Activated T-helper 1 cell treated with anti-CD3 and anti-CD28 coated beads, Interleukin-2, amount 50 U/mL, for 16 hours (primary cell): Measurements from ENCODE around the gene IER5.
"Not testable (repeated sequence)": the region's sequence is repeated elsewhere in the genome, so short reads cannot be mapped to it uniquely, and the experiment has no call there.

Source experiments
- DNase-seq, 2 donors: peaks; one replicate each; pipeline ENCODE4 v3.0.0-alpha.2; 2020; ENCODE audit warnings: low read depth in 1 of 2, low spot score in 1 of 2

The IER5 gene

DNA sequence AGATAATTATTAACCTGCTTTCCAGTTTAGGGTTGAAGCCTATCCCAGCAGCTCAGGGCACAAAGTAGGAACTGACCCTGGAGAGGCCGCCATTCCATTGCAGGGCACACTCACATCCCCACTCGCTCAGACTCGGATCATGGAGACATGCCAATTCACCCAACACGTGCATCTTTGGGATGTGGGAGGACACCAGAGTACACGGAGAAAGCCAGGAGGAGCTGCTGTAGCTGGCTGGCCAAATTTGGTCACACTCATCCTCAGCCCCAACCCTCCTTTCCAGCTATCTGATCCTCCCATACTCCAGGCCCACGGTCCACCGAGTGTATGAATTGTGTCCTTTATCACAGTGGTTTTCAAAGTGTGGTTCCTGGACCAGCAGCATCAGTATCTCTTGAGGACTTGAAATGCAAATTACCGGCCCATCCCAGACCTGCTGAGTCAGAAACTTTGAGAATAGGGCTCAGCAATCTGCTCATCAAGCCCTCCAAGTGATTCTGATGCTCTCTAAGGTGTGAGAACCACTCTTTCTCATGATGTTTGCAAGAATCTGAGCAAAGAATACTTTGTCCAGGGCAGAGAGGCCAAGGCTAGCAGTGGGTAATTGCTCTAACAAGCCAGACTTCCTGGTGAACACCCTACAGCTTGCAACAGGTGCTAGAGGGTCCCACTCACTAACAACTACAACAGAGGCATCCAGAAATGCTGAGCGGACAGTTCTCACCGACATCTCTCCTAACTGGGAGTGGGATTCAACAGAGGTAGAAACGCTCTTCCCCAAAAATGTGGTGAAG is 26.3 kb downstream of the IER5 start:
- no peak for DNase-seq

DNA sequence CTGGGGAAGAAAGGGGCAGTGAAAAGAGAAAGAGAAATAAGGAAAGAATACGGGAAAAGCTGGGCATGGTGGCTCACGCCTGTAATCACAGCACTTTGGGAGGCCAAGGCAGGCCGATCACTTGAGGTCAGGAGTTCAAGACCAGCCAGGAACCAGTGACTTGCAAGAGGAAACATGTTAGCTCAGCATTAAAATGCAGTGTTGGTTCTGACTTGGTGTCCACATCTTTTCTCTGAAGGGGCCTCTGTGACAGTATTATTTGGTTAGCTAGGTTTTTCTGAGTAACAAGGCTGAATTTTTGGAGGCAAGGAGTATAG is 26.8 kb downstream of the IER5 start:
- no peak for DNase-seq

GRCh38 chr1:181115971-181116370 is 27.5 kb downstream of the IER5 start:
- DNase-seq = not testable (repeated sequence)

- no peak for DNase-seq
Observed at GRCh38 chr1:181116819-181117390, 28.4 kb downstream of the IER5 start.

- no peak for DNase-seq
Observed at GRCh38 chr1:181117648-181118449, 29.3 kb downstream of the IER5 start.

DNA sequence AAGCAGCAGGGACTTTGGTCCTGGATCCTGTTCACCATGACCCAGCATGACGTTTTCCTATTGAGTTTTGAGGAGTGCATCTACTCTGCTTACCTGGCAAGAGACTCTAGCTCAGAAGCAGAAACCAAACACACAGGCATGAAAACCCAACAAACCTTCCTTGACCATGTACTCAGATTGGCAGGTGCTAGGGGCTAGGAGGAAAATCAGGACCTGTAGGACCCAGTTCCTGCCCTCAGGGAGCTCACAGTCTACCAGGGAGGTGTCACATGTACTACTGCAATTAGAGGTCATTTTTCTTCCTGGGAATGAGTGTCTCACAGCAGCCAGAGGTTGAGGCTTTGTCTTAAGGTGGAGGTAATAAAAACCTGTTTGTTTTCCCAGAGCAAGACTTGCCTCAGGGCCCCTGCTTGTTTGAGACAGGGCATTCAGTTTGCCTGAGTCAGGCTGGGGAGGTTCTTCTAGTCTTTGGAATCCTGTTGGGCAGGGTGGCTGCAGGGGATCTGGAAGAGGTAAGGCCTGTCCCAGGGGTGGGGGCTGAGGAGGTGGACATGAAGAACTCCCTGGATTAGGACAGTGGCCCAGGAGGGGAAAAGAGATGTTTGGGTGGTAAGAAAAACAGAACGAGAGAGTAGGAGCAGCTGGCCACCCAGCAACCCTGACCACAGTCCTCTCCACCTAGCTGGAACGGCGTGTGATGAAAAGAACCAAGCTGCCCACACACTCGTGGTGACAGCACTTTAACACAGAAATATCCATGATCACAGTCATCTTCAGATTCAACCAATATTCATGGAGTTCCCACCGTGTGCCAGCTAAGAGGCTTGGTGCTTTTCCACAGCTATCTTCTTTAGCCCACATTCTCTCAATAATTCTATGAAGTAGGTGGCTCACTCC is 30.8 kb downstream of the IER5 start:
- DNase-seq = no peak

DNA sequence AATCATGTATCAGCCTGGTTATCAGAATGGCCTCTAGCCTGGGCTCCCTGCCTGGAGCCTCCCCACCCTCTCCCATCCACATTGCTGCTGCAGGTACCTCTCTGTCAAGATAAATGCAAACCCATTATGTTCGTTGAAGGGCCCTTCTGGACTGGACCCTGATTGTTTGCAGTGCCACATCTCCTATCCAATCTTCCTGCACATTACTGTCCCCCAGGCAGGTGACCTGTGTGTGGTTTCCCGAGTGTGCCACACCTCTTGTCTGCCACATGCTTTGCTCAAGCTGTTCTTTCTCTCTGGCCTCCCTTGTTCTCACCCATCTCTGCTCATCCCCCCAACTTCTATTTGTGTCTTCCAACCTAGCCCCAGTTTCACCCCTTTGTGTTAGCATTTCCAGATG is 32.4 kb downstream of the IER5 start:
- DNase-seq = no peak

DNA sequence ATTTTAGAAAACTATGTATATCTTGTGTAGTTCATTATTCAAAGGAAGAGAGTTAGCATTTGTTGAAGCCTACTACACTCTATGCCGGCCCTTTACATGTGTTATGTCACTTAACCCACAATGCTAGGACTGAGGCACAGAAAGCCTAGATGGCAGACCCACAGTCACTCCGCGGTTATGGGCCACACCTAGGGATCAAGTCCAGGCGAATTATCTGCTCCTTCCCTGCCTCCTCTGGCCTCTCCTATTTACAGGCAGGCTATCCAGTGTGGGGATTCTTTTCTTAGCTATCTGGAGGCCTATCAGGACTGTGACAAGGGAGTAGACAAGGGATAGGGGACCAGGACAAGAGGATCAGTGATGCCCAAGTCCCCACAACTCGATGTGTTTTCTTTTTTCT is 33.0 kb downstream of the IER5 start:
- no peak for DNase-seq

DNA sequence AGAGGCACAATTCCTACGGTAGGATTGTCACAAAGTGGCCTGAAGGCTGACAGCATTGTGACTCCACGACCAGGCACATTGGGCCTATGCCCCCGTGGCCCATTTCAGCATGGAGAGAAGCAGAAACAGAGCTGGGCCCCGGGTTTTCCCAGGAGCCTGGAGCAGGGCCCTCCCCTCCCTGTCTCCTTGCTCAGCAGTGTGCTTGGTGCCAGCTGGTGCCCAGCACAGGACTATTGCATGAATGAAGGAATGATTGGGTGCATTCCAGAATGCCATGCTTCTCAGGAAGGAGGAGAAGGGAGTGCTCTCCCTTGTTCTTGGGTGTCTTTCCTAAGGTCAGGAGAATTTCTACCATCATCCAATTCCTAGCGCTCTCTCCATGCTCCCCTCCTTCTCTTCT is 33.7 kb downstream of the IER5 start:
- no peak for DNase-seq

DNA sequence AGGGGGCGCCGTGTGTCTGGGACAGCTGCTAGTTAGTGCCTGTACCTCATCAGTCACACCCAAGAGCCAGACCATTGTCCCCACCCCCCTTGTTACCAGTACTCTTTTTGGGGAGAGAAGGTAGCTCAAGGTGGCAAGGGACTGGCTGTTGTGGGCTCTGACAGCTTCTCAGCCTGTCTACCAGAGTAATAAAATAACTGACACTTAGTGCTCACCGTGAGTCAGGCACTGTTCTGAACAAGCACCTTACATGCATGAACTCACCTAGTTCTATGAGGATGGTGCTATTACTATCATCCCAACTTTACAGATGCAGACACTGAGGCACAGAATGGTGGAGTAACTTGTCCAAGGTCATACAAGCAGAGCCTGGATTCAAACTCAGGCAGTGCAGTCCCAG is 34.7 kb downstream of the IER5 start:
- no peak for DNase-seq

DNA sequence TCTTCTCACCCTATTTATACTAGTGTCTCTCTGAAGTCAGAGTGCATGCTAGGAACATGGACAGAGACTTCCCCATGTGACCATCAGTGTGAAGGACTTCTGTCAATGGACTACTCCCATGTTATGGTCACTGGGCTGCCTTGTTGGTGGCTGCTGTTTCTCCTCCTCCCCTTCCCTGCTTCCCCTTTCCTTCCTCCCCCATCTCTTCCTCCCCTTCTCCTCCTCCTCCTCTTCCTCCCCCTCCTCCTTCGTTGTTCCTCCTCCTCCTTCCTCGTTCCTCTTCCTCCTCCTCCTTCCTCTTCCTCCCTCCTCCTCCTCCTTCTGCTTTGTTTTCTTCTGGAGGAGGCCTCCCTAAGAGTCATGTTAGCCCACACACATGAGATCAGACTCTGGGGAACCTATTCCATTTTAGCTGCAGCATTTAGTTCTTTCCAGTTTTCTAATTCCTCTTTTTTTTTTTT is 35.8 kb downstream of the IER5 start:
- no peak for DNase-seq

GRCh38 chr1:181126289-181126688 is 37.8 kb downstream of the IER5 start:
- DNase-seq = no peak

DNA sequence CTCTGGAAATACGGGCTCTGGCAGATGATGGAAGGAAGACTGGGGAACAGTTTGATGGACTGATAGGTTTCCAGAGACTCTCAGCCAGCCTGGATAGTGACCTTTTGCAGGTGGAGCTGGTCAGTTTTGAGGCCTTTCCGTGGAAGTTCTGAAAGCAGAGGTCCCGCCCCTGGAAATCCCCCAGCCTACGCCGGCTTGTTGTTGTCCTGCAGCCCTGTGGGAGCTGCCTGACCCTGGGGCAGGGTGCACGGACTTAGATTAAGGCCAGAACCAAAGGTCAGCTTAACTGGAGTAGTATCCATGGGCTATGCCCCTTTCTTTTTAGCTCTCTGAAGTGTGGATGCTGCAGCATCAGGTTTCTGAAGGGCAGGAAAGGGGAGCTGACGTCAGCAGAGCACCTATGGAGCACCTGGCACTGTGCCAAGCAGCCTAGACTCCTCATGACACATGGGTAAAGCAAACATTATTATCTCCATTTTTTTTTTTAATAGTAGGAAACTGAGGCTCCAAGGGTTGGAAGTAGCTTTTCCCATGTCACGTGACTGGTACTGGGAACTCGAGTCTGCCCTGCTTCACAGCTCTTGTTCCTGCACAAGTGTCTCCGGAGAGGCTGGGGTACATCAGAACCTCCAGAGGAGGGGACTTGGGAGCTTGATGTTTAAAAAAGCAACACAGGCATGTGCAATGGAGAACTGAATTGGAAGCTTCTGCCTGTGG is 38.5 kb downstream of the IER5 start:
- no peak for DNase-seq

GRCh38 chr1:181127898-181128453 is 39.5 kb downstream of the IER5 start:
- DNase-seq = no peak

DNA sequence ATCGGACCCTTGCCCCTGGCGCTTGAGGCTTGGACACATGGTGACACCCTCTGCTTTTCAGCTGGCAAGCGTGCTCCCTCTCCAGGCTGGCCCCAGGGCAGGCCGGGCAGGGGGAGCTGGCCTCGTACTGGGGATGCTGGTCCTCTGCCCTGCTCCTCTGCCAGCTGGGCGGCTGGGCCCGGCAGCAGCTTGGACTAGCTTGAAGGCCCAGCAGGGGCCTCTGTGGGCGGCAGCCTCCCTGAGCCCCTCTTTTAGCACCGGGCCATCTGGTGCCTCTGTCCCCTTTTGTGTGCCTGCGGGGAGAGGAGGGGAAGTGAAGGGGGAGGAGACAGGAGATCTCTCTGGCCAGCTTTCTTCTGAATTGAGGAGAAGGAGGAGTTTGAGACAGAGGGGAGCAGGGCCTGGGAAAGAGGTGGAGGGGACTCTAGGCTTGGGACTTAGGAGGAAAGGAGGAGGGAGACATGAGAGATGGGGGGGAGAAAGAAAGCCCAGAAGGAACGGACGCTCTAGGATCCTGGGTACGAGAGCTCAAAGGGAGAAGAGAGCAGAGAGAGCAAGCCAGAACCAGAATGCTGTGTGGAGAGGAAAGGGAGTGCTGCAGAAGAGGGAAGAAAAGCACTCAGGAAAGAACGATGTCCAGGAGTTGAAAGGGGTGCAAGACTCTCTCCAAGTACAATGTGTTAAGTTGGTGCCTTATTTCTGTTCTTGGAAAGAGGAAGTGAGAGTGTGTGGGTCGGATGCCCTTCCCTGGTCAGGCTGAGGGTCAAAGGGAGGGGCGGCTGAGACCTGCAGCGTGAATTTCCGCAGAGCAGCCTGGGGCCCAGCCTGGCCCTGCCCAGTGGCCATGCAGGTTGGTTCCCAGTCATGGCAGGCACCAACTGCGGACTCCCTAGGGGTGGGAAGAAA is 40.3 kb downstream of the IER5 start:
- no peak for DNase-seq

DNA sequence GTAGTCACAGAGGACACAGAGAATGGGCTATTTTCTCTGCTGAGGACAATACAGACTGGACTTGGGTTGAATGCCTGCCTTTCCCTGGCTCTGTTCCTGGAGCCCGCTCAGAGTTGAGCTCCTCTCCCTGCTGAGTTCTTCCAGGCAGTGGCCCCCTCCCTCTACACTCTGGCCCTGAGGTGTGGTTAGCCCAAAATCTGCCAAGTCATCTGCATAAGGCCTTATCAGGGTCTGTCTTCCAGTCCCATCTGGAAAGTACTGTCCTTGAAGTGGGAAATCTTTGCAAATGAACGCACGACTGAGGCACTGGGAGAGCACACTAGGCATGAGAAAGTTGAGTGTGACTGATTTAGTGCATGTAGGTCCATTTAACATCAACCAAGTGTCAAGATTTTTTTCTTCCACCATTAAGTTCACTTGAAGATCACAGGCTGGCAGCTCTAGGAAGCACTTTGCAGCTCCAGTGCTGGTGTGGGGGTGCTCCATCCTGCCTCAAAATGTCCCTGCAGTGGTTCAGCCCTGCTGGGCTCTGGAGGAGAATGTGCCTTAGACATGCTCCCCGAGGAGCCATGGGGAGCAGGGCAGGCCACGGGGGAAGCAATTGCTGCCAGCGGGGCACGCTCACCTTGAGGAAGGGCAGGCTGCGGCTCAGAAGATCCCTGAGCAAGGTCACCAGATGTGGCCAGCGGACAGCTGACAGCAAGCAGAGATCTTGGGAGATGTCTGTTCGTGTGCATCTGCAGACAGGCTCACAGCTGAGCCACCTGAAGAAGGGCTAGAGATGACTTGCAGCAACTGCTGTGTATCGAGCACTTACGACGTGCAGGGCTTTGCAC is 41.5 kb downstream of the IER5 start:
- no peak for DNase-seq

DNA sequence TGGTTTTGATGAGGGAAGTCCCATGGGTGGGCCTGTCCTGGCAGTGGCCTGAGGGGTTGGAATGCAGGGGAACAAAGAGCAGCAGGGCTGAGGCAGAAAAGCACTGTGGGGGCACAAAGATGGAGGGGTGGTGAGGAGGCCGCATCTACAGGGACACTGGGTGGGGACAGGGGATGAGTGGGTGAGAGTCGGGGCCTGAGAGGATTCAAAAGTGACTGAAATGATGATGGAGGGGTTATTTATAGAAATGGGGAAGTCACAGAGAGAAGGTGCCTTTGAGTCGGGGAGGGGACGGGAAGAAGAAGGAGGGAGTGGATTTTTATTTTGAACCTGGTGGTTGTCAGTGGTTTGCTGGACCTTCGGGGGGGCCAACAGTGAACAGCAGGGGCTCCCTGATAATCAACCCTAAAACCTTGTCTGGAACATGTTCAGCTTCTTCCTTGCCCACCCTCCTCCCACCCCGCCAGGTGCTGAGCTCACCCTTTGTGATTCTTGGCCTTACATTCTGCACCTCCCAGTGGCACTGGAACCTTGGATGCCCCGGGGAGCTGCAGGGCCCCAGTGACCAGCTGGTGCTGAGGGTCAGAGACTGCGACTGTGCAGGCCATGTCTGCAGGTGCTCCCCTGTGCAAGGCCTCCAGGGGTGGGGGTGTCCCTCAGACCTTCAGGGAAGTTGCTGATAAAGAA is 42.9 kb downstream of the IER5 start:
- DNase-seq = no peak

GRCh38 chr1:181133441-181133951 is 45.0 kb downstream of the IER5 start:
- no peak for DNase-seq
